GM10847 (cell line): ENCODE data around the gene SSR4.

Experiments
- POLR2A ChIP-seq: IDR thresholded peaks from 2 replicates; pipeline ENCODE4 v1.6.1; 2011; ENCODE audit not compliant: insufficient read length; ENCODE audit errors: extremely low read depth

The SSR4 gene

GRCh38 chrX:153776120-153776599 is 18.3 kb upstream of the SSR4 start:
- no peak for TF ChIP-seq POLR2A

GRCh38 chrX:153776611-153777045 is 17.8 kb upstream of the SSR4 start:
- TF ChIP-seq POLR2A = no peak

DNA sequence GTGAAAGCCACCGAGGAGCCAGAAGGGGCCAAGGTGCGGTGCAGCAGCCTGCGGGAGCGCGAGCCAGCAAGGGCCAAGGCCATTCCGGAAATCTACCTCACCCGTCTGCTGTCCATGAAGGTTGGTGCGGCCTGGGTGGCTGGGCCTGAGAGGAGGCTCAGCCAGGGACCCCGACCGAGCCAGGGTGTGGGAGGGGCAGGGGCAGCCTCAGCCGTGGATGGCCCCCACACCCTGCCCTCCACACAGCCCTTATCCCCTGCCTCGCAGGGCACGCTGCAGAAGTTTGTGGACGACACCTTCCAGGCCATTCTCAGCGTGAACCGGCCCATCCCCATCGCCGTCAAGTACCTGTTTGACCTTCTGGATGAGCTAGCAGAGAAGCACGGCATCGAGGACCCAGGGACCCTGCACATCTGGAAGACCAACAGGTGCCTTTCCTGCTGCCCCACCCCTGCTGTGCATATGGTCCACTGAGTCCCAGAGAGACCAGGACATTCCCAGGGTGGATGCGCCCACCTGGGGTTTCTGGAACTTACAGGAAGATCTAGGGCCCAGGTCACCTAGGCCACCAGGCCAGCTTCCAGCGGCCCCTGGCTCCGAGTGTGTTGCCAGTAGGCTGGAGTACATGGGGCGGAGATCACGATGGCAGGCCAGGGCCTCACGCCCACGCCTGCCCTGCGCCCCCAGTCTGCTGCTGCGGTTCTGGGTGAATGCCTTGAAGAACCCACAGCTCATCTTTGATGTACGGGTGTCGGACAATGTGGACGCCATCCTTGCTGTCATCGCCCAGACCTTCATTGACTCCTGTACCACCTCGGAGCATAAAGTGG is 17.0 kb upstream of the SSR4 start:
- TF ChIP-seq POLR2A = no peak

DNA sequence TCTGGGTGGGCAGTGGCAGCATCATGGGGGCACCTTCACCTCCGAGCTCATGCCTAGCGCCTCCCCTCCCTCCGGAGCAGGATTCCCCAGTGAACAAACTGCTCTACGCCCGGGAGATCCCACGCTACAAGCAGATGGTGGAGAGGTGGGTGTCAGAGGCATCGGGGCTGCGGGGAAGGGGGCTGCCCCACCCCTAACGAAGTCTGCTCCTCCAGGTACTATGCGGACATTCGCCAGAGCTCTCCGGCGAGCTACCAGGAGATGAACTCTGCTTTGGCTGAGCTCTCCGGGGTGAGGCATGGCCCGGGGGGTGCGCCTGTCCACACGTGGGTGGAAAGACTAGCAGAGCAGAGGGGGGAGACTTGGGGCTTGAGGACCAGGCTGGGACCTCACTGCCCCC is 16.3 kb upstream of the SSR4 start:
- TF ChIP-seq POLR2A = no peak

- no peak for TF ChIP-seq POLR2A
Measured at GRCh38 chrX:153778684-153779101, 15.8 kb upstream of the SSR4 start.

- TF ChIP-seq POLR2A = no peak
Measured at GRCh38 chrX:153779891-153780677, 14.4 kb upstream of the SSR4 start.

DNA sequence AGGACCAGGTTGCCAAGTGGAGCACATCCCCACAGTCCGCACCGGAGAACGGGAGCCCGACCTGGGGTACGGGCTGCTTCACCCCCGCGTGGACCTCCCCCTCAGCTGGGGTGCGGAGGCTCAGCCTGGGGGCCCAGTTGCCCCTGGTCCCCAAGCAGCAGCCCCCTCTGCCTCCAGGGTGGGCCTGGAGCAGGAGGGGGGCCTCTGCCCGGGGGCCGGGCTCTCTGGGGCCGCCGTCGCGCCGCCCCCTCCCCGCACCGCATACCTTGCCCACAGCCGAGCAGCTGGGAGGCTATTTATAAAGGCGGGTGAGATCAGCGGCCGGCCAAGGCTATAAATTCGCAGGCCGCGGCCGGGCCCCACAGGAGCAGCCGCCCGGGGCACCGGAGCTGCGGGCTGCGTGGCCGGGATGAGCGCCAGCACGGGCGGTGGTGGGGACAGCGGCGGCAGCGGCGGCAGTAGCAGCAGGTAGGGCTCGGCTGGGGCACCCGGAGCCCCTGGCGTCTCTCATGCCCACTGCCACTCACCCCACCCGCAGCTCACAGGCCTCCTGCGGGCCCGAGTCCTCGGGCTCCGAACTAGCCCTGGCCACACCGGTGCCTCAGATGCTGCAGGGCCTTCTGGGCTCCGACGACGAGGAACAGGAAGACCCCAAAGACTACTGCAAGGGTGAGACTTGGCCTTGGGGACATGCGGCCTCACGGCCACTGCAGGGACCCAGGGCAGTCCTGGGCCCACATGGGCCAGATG is 13.6 kb upstream of the SSR4 start, which contains the start of gene SRPK3:
Gene SRPK3, plus strand, starts transcription at position 364 of the 750 bp plus-strand sequence. Its CDS starts 46 bp downstream, at position 410.
- TF ChIP-seq POLR2A = no peak

GRCh38 chrX:153781428-153782047 is 12.9 kb upstream of the SSR4 start:
- no peak for TF ChIP-seq POLR2A

- TF ChIP-seq POLR2A = no peak
Measured at GRCh38 chrX:153782313-153782712, 12.2 kb upstream of the SSR4 start.

- no peak for TF ChIP-seq POLR2A
Measured at GRCh38 chrX:153782871-153783270, 11.6 kb upstream of the SSR4 start.

DNA sequence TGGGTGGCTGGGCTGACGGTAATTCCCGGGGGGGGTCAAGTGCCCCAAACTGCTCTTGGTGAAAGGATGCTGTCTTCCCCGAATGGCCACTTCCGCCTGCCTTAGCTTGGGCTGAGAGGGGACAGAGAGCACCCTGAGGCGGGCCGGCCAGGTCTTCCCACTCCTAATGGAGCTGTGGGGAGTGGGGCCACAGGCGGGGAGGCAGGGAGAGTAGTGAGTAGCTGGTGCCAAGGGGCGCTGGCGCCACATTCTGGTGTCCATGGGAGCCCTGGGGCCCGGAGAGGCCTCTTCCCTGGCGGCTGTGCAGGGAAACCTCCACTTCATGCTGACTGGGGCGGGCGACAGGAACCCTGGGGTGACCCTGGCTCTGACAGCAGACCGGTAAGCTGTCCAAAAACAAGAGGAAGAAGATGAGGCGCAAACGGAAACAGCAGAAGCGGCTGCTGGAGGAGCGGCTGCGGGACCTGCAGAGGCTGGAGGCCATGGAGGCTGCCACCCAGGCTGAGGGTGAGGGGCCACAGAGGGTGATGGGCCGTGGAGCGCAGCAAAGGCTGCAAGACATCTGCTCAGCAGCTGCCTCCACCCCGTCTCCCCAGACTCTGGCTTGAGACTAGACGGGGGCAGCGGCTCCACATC is 11.0 kb upstream of the SSR4 start:
- TF ChIP-seq POLR2A = no peak

DNA sequence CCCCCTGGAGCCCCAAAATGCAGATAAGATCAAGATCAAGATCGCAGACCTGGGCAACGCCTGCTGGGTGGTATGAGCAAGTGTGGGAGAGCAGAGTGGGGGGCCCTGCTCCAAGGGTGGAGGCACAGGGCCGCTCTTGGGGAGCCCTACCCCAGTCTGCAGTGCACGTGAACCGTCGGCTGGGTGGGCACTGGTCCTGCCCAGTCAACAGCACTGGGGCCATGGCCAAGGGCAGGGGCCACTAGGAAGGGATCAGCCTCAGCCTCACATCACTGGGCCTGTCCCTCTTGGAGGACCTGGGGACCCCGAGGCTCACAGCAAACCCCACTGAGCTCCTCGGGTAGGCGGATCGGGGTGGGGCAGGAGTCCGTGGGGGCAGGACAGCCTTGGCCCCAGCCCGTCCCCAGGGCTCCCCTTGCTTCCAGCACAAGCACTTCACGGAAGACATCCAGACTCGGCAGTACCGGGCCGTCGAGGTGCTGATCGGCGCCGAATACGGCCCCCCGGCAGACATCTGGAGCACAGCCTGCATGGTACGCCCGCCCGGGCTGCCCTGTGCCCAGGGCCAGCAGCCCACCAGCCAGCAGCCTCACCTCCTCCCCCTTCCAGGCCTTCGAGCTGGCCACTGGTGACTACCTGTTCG is 10.0 kb upstream of the SSR4 start:
- no peak for TF ChIP-seq POLR2A

DNA sequence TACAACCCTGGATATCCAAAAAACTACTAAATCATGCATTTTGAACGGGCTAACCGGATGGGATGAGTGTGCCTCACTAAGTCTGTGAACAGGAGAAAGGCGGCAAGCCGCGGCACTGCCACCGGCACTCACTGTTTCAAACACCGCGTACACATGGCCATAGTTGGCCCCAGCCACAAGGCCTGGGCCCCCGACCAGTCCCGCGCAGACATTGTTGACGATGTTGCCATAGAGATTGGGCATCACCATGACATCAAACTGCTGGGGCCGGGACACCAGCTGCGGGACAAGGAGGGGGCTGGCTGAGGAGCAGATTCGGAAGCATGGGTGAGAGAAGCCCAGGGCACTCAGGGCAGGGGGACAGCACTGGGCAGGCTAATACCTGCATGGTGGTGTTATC is 7.8 kb upstream of the SSR4 start:
- no peak for TF ChIP-seq POLR2A

GRCh38 chrX:153789654-153790053 is 4.8 kb upstream of the SSR4 start:
- TF ChIP-seq POLR2A = no peak
